Activated CD4-positive, CD25-positive, alpha-beta regulatory T cell treated with anti-CD3 and anti-CD28 coated beads, Interleukin-2, amount 50 U/mL, for 24 hours (primary cell): ENCODE data around the gene SLC2A4.

Experiments
- ATAC-seq, 2 donors: fragments of 150-1000 bp; cut with Tn5 transposase; one replicate each; pipeline ENCODE4 v1.10.0; 2021; ENCODE audit warnings: mild to moderate bottlenecking in 1 of 2, moderate library complexity in 1 of 2

Gene SLC2A4

GRCh38 chr17:7248796-7249195 is 32.7 kb upstream of the SLC2A4 start:
- ATAC-seq: no peak

- no peak for ATAC-seq
These were observed 32.3 kb upstream of the SLC2A4 start for GRCh38 chr17:7249214-7249613.

GRCh38 chr17:7249830-7250229 is 31.7 kb upstream of the SLC2A4 start:
- no peak for ATAC-seq

GRCh38 chr17:7250695-7251627 is 30.6 kb upstream of the SLC2A4 start:
- ATAC-seq: peak; percentile 1 to 3

- peak; percentile 96 to 97 for ATAC-seq
These were observed 29.8 kb upstream of the SLC2A4 start, which contains the start of gene CTDNEP1 for GRCh38 chr17:7251661-7252175. CTDNEP1 (minus strand) TSS chr17:7251734; CDS start chr17:7251296, 438 bp downstream.

GRCh38 chr17:7252176-7253043 is 29.1 kb upstream of the SLC2A4 start, which contains the start of gene ELP5:
ELP5 (plus strand) TSS chr17:7252215; CDS start chr17:7252551, 336 bp downstream.
- ATAC-seq: peak; percentile 57 to 61

- no peak for ATAC-seq
These were observed 28.4 kb upstream of the SLC2A4 start for GRCh38 chr17:7253082-7253481.

- no peak for ATAC-seq
These were observed 27.0 kb upstream of the SLC2A4 start for GRCh38 chr17:7254511-7254910.

GRCh38 chr17:7256766-7257456 is 24.6 kb upstream of the SLC2A4 start:
- ATAC-seq: no peak

- no peak for ATAC-seq
These were observed 22.6 kb upstream of the SLC2A4 start for GRCh38 chr17:7258731-7259554.

- ATAC-seq: no peak
These were observed 22.0 kb upstream of the SLC2A4 start for GRCh38 chr17:7259555-7259889.

GRCh38 chr17:7260151-7260550 is 21.4 kb upstream of the SLC2A4 start:
- ATAC-seq: no peak

GRCh38 chr17:7260651-7261378 is 20.7 kb upstream of the SLC2A4 start:
- ATAC-seq: peak; percentile 42

GRCh38 chr17:7261379-7262191 is 19.9 kb upstream of the SLC2A4 start:
- peak; percentile 48 to 56 for ATAC-seq

- ATAC-seq: no peak
These were observed 19.2 kb upstream of the SLC2A4 start, which contains the start of gene CLDN7 for GRCh38 chr17:7262192-7262934. CLDN7 (minus strand) TSS chr17:7262478; CDS start chr17:7262043, 435 bp downstream.

- ATAC-seq: peak in 1 of 2 donors; percentile 11
These were observed 18.4 kb upstream of the SLC2A4 start for GRCh38 chr17:7262935-7263800.

GRCh38 chr17:7263801-7264078 is 17.8 kb upstream of the SLC2A4 start:
- no peak for ATAC-seq

- no peak for ATAC-seq
These were observed 14.7 kb upstream of the SLC2A4 start for GRCh38 chr17:7266784-7267183.
